Measurements from ENCODE around the gene RCBTB2.

GRCh38 chr13:48477191-48477855 is 55.6 kb downstream of the RCBTB2 start:
- TF ChIP-seq, protein P1, sequence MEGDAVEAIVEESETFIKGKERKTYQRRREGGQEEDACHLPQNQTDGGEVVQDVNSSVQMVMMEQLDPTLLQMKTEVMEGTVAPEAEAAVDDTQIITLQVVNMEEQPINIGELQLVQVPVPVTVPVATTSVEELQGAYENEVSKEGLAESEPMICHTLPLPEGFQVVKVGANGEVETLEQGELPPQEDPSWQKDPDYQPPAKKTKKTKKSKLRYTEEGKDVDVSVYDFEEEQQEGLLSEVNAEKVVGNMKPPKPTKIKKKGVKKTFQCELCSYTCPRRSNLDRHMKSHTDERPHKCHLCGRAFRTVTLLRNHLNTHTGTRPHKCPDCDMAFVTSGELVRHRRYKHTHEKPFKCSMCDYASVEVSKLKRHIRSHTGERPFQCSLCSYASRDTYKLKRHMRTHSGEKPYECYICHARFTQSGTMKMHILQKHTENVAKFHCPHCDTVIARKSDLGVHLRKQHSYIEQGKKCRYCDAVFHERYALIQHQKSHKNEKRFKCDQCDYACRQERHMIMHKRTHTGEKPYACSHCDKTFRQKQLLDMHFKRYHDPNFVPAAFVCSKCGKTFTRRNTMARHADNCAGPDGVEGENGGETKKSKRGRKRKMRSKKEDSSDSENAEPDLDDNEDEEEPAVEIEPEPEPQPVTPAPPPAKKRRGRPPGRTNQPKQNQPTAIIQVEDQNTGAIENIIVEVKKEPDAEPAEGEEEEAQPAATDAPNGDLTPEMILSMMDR (IDR thresholded peaks at IDR 0.05), result no peak
- TF ChIP-seq POLR2AphosphoS5 (IDR thresholded peaks at IDR 0.05) (no peak), POLR2A (IDR thresholded peaks at IDR 0.05) (no peak)

Data from breast epithelium (tissue), 3 donors.